NCI-H526 (cell line): ENCODE measurements around the gene PTPRG.
"Not testable (repeated sequence)": the region's sequence is repeated elsewhere in the genome, so short reads cannot be mapped to it uniquely, and the experiment has no call there.

ENCODE experiments used
- DNase-seq, 2 experiments: peaks; one replicate each; lab custom pipeline; 2025; lab: John Stamatoyannopoulos, UW

PTPRG gene

GRCh38 chr3:61561374-61562041, at the start of gene PTPRG:
Gene PTPRG, plus strand, starts transcription at chr3:61561571. Its CDS starts 717 bp downstream, at chr3:61562288.
- DNase-seq, result peak; percentile 58 to 92

GRCh38 chr3:61518590-61518989, 42.8 kb upstream of the PTPRG start:
- DNase-seq, result no peak

- no peak for DNase-seq
These were observed 40.3 kb upstream of the PTPRG start for GRCh38 chr3:61520966-61521628.

GRCh38 chr3:61522060-61522459, 39.3 kb upstream of the PTPRG start:
- no peak for DNase-seq

- DNase-seq, result no peak
These were observed 38.7 kb upstream of the PTPRG start for GRCh38 chr3:61522626-61523025.

- no peak for DNase-seq
These were observed 36.4 kb upstream of the PTPRG start for GRCh38 chr3:61524933-61525332.

- DNase-seq, result no peak
These were observed 35.1 kb upstream of the PTPRG start for GRCh38 chr3:61526308-61526707.

GRCh38 chr3:61527011-61527410, 34.4 kb upstream of the PTPRG start:
- no peak for DNase-seq

- peak in 1 of 2 experiments; percentile 53 for DNase-seq
These were observed 31.0 kb upstream of the PTPRG start for GRCh38 chr3:61530355-61530754.

GRCh38 chr3:61531528-61531927, 29.8 kb upstream of the PTPRG start:
- DNase-seq, result no peak

GRCh38 chr3:61532739-61533500, 28.5 kb upstream of the PTPRG start:
- DNase-seq, result no peak

- no peak for DNase-seq
These were observed 25.5 kb upstream of the PTPRG start for GRCh38 chr3:61535826-61536225.

- no peak for DNase-seq
These were observed 24.0 kb upstream of the PTPRG start for GRCh38 chr3:61537366-61537765.

GRCh38 chr3:61538486-61538885, 22.9 kb upstream of the PTPRG start:
- no peak for DNase-seq

- DNase-seq, result no peak
These were observed 19.7 kb upstream of the PTPRG start for GRCh38 chr3:61541694-61542093.

GRCh38 chr3:61545716-61546115, 15.7 kb upstream of the PTPRG start:
- DNase-seq, result no peak

GRCh38 chr3:61547625-61548024, 13.7 kb upstream of the PTPRG start:
- DNase-seq, result no peak

- DNase-seq, result not testable (repeated sequence)
These were observed 8.7 kb upstream of the PTPRG start for GRCh38 chr3:61552704-61553103.

GRCh38 chr3:61559136-61559731, 2.1 kb upstream of the PTPRG start:
- DNase-seq, result no peak

- DNase-seq, result peak; percentile 55 to 88
These were observed 626 bp upstream of the PTPRG start for GRCh38 chr3:61560517-61561373.

GRCh38 chr3:61562042-61562720, 810 bp downstream of the PTPRG start:
- DNase-seq, result peak in 1 of 2 experiments; percentile 46
